Body of pancreas (tissue), 4 donors: ENCODE data around the gene ITGAX.

Experiments
- POLR2A ChIP-seq, 3 donors: fragments of 450-650 bp; IDR thresholded peaks; one replicate each; pipeline ENCODE4 v1.6.1; 2016; ENCODE audit warnings: antibody characterized with exemption in 3 of 3, mild to moderate bottlenecking in 2 of 3
- TF ChIP-seq, protein P1 (sequence below), 7 experiments: fragments of 450-650 bp in 4 of 7; fragments of 200-600 bp in 3 of 7; sonication (generic) in 3 of 7; IDR thresholded peaks; one replicate each; pipeline ENCODE4 v1.5.1; 2016 to 2019; ENCODE audit warnings: antibody characterized with exemption in 7 of 7

DNA sequence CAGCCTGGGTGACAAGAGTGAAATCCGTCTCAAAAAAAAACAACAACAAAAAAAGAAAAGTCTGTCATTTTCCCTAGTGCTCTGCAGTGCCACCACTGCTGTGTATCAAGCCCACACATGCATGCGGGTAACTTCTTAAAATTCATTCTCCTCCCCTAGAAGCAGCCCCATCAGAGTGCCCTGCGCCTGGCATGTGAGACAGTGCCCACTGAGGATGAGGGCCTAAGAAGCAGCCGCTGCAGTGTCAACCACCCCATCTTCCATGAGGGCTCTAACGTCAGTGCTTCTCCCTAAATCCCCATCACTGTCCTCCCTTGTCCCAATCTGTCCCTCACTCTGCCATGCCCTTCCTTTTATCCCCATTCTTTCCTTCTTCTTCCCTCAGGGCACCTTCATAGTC is 62.9 kb downstream of the ITGAX start:
- TF ChIP-seq, protein P1, sequence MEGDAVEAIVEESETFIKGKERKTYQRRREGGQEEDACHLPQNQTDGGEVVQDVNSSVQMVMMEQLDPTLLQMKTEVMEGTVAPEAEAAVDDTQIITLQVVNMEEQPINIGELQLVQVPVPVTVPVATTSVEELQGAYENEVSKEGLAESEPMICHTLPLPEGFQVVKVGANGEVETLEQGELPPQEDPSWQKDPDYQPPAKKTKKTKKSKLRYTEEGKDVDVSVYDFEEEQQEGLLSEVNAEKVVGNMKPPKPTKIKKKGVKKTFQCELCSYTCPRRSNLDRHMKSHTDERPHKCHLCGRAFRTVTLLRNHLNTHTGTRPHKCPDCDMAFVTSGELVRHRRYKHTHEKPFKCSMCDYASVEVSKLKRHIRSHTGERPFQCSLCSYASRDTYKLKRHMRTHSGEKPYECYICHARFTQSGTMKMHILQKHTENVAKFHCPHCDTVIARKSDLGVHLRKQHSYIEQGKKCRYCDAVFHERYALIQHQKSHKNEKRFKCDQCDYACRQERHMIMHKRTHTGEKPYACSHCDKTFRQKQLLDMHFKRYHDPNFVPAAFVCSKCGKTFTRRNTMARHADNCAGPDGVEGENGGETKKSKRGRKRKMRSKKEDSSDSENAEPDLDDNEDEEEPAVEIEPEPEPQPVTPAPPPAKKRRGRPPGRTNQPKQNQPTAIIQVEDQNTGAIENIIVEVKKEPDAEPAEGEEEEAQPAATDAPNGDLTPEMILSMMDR (IDR thresholded peaks at IDR 0.05), result no peak
- TF ChIP-seq POLR2A (IDR thresholded peaks at IDR 0.05), result no peak
